ENCODE data around the gene RBBP4. TPM values are rescaled to one million over a fixed set of nuclear protein-coding genes. Genes with fewer than 3 reads are reported as not detected.

The RBBP4 gene
- total and polyA plus RNA-seq, 2 of the 8 experiments (the other 6 are each of a cell fraction or from before 2014, with no cell fraction given), result 147 to 397 TPM

DNA sequence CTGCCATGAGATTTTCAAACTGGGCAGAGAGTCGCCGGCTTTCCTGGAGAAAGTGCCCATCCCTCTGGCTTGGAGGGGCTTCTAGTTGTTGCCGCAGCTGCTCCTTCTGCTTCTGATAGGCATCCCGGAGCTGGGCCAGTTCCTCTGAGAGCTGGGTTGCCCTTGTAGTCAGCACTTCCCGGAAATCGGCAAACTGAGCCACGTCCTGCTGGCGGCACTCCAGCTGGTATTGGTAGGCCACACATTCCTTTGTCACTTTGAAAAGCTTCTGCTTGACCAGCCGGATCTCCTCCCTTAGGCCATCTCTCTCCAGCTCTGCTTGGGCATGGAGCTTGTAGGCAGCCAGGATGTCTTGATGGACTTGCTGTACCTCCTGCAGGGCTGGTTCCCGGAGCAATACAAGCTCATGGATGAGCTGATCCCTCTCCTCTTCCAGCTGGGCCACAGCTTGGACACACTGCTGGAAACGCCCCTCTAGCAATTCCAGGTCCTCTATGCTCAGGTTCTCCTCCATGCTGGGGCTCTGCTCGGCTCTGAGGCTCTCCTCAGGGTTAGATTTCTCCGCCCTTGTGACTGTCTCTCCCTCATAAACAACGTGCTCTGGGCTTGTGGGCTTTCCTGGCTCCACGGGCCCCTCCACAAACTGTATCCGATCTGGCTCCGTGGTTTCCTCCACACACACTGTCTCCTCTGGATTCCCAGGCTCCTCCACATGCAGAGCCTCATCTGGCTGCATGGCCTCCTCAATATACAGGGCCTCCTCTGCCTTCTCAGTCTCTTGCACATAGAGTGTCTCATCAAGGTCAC, 44.3 kb downstream of the RBBP4 start (continued):
- TF ChIP-seq BRCA1 (IDR thresholded peaks at IDR 0.05; ENCODE audit: low read depth, low read length) (no peak), NRF1 (IDR thresholded peaks at IDR 0.05; ENCODE audit: low read depth, low read length) (no peak), RNF2 (IDR thresholded peaks at IDR 0.05; ENCODE audit: borderline replicate concordance, low read depth, low read length, missing control alignments, poor library complexity, severe bottlenecking) (no peak), CBX5 (IDR thresholded peaks at IDR 0.05; ENCODE audit: low read depth, low read length) (no peak)
- TF ChIP-seq, protein P1, sequence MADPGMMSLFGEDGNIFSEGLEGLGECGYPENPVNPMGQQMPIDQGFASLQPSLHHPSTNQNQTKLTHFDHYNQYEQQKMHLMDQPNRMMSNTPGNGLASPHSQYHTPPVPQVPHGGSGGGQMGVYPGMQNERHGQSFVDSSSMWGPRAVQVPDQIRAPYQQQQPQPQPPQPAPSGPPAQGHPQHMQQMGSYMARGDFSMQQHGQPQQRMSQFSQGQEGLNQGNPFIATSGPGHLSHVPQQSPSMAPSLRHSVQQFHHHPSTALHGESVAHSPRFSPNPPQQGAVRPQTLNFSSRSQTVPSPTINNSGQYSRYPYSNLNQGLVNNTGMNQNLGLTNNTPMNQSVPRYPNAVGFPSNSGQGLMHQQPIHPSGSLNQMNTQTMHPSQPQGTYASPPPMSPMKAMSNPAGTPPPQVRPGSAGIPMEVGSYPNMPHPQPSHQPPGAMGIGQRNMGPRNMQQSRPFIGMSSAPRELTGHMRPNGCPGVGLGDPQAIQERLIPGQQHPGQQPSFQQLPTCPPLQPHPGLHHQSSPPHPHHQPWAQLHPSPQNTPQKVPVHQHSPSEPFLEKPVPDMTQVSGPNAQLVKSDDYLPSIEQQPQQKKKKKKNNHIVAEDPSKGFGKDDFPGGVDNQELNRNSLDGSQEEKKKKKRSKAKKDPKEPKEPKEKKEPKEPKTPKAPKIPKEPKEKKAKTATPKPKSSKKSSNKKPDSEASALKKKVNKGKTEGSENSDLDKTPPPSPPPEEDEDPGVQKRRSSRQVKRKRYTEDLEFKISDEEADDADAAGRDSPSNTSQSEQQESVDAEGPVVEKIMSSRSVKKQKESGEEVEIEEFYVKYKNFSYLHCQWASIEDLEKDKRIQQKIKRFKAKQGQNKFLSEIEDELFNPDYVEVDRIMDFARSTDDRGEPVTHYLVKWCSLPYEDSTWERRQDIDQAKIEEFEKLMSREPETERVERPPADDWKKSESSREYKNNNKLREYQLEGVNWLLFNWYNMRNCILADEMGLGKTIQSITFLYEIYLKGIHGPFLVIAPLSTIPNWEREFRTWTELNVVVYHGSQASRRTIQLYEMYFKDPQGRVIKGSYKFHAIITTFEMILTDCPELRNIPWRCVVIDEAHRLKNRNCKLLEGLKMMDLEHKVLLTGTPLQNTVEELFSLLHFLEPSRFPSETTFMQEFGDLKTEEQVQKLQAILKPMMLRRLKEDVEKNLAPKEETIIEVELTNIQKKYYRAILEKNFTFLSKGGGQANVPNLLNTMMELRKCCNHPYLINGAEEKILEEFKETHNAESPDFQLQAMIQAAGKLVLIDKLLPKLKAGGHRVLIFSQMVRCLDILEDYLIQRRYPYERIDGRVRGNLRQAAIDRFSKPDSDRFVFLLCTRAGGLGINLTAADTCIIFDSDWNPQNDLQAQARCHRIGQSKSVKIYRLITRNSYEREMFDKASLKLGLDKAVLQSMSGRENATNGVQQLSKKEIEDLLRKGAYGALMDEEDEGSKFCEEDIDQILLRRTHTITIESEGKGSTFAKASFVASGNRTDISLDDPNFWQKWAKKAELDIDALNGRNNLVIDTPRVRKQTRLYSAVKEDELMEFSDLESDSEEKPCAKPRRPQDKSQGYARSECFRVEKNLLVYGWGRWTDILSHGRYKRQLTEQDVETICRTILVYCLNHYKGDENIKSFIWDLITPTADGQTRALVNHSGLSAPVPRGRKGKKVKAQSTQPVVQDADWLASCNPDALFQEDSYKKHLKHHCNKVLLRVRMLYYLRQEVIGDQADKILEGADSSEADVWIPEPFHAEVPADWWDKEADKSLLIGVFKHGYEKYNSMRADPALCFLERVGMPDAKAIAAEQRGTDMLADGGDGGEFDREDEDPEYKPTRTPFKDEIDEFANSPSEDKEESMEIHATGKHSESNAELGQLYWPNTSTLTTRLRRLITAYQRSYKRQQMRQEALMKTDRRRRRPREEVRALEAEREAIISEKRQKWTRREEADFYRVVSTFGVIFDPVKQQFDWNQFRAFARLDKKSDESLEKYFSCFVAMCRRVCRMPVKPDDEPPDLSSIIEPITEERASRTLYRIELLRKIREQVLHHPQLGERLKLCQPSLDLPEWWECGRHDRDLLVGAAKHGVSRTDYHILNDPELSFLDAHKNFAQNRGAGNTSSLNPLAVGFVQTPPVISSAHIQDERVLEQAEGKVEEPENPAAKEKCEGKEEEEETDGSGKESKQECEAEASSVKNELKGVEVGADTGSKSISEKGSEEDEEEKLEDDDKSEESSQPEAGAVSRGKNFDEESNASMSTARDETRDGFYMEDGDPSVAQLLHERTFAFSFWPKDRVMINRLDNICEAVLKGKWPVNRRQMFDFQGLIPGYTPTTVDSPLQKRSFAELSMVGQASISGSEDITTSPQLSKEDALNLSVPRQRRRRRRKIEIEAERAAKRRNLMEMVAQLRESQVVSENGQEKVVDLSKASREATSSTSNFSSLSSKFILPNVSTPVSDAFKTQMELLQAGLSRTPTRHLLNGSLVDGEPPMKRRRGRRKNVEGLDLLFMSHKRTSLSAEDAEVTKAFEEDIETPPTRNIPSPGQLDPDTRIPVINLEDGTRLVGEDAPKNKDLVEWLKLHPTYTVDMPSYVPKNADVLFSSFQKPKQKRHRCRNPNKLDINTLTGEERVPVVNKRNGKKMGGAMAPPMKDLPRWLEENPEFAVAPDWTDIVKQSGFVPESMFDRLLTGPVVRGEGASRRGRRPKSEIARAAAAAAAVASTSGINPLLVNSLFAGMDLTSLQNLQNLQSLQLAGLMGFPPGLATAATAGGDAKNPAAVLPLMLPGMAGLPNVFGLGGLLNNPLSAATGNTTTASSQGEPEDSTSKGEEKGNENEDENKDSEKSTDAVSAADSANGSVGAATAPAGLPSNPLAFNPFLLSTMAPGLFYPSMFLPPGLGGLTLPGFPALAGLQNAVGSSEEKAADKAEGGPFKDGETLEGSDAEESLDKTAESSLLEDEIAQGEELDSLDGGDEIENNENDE (IDR thresholded peaks at IDR 0.05; ENCODE audit: insufficient replicate concordance, low read length), result no peak
